HG02973 (cell line): ENCODE results near the gene TRIM65.
"Not testable (repeated sequence)": the region's sequence is repeated elsewhere in the genome, so short reads cannot be mapped to it uniquely, and the experiment has no call there.

ENCODE experiments used
- ATAC-seq: cut with Tn5 transposase; IDR thresholded peaks from one replicate; pipeline ENCODE4 v1.9.1; 2021; ENCODE audit warnings: moderate library complexity; ENCODE audit not compliant: unreplicated experiment

TRIM65 gene

DNA sequence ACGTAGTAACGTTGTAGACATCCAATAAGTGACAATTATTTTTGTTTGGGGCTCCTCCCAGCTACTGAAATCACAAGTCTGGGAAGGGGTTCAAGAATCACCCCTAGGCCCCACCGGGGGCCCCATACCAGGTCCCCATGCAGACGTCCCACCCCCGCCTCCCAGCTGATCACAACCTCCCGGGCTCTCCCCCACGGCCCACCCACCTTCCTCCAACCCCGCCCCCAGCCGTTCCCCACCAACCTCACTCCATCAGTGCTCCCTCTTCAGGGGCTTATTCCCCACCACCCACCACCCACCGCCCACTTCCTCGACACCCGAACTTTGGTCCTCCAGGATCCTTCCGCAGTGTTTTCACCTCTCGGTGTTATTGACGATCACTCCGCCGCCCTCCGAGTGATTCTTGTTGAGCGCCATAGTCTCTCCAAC is 41.9 kb downstream of the TRIM65 start:
- no peak for ATAC-seq

DNA sequence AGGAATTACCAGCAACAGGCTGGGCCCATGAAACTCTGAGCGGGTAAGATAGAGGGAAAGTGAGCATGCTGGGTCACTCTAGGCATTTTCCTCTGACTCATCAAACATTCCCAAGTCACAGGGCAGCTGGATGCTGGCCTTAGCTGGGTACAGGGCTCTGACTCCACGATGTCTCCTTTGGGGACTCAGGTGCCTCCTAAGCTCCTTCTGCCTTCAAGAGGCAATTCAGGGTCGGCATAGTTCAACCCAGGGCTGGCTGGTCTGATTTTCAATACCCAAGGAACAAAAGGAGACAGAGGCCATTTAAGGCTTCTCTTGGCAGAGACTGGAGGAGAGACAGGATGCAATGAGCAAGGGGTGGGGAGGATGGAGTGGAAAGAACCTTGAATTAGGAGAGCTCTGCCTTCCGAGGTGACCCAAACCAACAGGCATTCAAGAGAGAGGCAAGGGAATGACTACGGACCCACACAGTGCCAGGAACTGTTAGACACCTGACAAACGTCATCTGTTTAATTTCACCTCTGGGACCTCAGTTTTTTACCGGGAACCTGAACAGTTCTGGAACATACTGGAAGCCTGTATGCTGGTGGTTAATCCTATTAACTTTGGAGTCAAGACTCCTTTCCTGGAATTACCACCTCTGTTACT is 42.5 kb downstream of the TRIM65 start:
- no peak for ATAC-seq

DNA sequence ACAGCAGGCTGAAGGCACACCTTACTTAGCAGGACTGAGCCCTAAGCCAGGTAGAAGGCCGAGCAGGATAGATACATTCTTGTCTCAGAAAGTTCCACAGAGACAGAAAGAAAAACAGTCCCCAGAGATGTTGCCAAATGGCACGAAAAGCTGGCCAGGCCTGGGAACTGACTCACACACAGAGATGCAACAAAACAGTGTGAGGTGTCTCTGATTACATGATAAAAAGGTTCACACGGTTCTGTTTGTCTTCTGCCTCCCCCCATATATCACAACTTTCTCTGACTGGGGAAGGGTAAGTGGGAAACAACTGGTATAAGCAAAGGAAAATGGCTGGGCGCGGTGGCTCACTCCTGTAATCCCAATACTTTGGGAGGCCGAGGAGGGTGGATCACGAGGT is 43.3 kb downstream of the TRIM65 start:
- ATAC-seq = no peak

DNA sequence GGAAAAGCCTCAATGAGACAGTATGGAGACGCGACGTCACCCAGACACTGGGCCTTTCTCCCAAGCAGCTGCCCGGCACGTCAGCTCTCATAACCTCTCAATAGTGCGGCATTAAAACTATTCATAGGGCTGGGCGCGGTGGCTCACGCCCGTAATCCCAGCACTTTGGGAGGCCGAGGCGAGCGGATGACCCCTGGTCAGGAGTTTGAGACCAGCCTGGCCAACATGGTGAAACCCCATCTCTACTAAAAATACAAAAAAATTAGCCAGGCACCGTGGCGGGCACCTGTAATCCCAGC is 45.1 kb downstream of the TRIM65 start:
- not testable (repeated sequence) for ATAC-seq

DNA sequence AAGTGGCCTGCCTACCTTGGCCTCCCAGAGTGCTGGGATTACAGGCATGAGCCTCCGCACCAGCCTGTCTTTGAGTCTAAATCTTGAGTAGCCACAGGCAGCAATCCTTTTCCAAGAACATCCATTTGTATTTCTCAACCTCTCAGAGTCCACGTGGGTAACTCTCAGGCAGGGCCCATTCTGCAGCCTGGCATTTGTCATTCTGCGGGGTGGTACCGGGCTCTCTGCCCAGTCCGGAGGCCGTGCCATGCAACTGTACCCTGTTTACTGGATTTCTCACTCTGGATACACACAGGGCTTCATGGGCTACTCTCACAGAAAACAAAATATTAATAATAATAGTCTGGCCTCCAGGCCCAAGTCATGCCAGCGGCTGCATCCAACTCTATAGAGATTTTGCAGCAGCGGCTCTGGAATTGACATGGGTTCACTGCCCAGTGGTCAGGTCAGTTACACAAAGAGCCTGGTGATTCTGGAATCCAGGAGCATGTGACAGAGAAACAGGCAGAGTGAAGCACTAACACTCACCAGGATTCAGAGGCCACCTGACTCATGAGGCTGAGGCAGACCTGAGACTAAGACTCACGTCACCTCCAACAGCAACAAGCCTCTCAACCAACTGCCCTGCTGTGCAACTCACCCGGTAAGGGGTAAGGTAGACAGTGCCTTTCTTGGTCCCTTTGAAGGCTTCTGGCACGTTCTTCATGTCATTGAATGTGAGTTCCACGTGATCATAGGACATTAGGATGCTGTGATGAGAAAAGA is 45.6 kb downstream of the TRIM65 start:
- ATAC-seq = no peak

DNA sequence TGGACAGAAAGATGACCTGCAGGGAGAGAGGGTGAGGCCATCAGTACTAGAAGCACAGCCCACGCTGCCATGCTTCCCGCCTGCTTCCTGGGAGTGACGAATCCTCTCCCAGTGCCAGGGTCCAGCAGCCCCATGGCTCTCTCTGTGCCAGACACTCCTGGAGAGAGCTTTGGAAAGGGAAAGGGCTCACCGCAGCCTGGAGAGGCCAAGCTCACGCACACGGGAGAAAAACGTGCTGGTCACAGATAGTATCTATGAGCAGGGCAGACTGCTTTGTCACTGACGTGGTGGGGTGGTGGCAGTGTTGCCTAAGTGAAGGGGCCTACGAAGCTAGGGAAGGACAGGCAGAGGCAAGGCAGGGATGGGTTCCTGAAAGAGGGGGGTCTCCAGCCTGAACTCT is 47.0 kb downstream of the TRIM65 start:
- no peak for ATAC-seq

DNA sequence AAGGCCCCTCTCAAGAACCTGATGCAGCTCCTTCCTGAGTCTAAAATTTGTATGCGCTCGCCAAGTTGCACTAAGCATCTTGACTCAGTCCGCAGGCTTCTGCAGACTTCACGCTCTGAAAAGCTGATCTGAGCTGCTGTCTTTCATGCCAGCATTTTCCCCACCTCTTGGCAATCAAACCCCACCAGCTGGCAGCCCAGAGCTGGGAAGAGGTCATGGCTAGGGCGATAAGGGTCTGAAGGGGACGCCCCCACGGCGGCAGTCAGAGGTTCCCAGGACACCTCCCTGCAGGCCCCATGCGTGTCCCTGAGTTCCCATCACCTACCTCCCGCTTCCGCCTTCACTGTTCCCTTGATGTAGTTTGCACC is 47.5 kb downstream of the TRIM65 start:
- ATAC-seq = no peak

DNA sequence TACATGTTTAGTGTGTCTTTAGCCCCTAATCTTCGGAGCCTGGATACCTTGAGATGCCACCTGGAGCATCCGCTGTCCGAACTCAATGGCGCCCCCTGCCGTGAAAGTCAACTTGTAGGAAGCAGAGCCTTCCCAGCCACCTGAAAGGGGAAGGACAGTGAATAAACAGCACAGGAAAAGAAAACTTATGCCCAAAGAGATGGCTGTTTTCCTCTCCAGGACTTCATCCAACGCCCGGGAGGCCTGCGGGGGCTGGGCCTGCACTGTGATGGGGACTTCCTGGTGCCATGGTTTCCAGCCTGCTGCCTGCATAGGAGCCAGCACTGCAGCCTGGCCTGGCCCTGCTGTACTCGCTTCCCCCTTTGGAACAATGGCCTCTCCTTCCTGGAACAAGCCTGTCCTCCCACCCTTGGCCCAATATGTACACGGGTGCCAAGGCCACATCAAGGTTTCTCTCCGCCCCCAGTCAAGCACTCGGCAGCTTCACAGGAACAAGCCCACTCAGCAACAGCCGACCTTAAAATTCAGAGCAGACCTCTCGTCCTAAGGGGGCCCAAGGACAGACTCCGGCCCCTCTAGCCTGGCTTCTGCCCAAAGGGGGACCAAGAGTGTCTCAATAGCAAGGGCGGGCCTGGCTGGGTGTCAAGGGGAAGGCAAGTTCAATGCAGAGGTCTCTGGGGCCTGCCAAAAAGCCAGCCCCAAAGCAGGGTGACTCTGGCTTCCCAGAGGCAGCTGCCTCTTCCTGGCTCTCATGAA is 48.0 kb downstream of the TRIM65 start:
- no peak for ATAC-seq

DNA sequence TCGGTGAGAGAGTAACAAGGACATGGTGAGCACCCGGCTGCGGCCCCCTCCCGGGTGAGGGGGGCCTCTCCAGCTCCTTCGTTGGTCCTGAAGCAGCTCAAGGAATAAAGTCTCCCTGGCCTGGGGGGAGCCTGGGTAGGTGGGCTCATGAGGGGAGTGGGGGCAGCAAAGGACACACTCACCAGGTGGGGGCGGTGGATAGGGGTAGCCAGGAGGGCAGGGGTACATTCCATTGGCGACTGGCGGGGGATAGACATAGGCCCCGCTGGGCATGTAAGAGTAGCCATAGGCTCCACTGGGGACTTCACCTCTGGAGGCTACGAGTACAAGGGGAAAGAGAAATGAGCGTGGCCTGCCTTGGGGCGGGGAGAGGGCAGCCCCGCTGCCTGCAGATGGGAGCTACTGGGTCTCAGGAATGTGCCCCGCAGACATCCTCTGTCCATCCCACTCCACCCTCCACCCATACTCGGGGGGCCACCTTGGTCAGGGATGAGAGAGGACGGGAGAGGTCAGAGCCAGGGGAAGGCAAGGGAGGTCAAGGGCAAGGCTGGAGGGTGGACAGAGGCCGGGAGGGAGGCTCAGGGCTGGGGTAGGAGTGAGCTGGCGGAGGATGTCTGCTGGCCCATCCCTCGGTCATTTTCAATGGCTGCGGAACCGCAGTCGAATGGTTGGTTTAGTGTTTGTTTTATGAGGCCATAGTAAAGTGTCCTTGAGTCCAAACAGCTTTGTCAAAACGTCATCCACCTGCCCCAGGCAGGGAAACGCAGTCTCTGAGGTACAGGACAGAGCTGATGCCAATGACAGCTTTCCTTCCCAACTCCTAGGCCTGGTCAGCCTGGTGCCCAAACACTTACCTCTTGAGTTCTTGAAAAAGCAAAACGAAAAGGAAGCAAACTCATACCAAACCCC is 48.9 kb downstream of the TRIM65 start:
- no peak for ATAC-seq

DNA sequence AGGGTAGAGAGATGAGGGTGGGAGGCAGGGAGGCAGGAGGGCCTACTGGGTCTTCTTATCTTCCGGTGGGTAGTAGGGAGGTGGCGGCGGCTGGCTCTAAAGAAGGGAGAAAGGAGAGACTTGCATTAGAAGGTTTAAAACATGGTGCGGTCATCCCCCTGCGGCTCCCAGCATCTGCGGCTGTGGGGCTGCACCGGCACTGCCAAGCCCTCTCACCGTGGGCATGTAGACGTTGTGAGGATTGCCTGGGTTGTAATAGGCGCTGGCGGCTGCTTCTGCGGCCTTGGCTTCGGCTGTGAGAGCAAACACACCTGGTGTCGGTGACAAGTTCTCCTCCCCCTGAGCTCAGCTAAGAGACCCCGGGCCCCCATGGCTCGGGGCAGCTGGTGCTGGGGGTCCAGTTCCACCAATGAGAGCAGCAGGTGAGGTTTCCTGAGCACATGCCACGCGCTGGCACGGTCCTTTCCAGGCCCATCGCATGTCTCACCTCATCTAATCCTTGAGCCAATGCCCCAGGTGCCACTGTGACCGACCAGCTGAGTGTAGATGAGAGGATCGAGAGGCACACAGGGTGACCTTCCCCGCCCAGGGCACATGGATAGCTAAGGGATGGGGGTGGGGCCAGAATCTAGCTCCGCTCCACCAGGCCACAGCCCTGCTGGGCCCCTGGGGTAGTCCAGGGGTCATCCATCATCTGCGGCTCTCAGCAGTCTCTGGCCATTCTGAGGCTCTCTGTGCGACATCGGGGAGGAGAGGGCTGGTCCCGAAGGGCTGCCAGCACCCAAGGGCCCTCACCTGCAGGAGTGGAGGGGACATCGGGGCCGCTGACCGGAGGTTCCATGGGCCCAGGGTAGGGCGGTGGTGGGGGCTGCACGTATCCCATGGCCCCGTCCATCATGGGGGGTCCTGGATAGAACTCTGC is 49.8 kb downstream of the TRIM65 start:
- no peak for ATAC-seq

DNA sequence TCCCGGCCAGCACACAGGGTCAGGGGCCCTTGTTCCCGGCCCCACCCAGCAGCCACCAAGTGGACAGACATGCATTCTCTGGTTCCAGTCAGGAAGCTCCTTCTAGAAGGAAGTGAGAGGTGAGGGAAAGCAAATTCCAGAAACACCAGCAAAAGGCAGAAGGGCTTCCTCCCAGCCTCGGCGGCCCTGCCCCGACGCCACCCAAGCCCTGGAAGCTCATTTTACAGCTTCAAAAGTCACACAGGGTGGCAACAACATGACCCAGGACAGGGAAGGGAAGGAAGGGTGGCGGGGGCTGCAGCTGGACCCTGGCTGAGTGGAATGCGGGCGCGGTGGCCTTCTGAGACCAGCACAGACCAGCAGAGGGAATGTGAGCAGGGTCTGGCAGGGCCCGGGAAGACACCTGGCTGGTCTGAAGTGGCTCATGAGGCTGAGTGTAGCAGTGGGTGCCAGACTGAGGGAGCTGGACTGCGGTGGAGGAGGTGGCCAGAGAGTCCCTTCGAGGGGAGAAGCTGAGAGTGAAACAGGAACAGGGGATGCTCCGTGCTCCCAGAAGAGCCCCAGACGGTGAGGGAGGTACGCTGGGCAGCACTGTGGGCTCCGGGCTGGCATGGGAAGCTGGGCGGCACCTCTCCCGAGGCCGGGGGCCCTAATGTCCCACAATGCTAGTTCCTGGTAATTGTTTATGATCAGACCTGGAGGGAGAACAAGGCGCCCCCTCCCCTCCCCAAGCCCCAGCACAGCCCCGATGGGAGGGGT is 50.6 kb downstream of the TRIM65 start:
- no peak for ATAC-seq

DNA sequence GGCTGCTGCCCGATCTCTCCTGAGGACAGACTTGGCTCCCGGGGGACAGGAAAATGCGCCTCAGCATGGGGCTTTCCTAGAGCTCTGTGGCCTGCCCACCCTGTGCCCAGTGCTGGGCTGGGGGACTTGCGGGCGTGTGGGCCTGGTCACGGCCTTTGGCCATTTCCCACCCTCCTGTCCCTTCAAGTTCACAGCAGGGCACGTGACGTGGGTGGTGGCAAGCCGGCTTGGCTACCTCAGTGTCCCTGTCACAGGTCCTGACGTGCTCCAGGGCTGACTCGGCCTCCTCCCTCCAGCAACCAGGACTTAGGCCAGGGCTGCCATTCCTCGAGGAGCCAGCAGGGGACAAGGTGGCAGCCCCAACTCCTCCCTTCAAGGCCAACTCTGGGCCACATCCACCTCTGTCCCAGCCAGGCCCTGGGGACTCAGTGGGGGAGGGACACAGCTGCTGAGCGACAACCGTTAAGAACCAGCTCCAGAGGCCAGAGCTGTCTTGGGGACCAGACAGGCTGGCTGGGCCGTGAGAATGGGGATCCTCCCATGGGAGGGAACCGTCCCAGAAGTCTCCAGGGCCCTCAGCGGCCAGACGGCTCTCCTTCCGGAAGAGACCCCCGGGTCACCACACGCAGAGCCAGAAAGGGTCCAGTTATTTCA is 51.6 kb downstream of the TRIM65 start:
- peak; percentile 65 for ATAC-seq

DNA sequence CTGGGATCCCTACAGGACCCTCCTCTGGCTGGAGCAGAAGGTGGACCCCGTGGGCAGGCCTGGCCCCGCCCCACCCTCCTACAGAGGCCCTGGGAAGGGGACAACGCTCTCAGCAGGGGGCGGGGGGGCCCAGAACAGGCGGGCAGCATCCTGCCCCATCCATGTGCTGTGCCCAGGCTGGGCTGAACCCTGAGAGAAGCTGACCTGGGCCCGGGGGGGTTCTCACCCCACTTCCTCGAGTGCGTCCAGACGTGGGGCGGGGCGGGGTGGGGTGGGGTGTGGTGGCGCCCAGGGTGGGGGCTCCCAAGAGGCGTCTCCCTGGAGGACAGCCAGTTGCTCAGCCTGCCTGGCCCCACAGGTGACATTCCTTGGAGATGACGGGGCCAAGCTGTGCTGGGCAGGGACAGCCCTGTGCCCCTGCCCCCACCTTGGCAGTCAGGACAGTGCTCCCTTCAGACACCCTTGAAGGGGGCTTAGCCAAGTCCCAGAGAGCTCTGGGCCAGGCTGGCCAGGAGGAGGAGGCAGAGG is 52.2 kb downstream of the TRIM65 start:
- ATAC-seq = no peak

DNA sequence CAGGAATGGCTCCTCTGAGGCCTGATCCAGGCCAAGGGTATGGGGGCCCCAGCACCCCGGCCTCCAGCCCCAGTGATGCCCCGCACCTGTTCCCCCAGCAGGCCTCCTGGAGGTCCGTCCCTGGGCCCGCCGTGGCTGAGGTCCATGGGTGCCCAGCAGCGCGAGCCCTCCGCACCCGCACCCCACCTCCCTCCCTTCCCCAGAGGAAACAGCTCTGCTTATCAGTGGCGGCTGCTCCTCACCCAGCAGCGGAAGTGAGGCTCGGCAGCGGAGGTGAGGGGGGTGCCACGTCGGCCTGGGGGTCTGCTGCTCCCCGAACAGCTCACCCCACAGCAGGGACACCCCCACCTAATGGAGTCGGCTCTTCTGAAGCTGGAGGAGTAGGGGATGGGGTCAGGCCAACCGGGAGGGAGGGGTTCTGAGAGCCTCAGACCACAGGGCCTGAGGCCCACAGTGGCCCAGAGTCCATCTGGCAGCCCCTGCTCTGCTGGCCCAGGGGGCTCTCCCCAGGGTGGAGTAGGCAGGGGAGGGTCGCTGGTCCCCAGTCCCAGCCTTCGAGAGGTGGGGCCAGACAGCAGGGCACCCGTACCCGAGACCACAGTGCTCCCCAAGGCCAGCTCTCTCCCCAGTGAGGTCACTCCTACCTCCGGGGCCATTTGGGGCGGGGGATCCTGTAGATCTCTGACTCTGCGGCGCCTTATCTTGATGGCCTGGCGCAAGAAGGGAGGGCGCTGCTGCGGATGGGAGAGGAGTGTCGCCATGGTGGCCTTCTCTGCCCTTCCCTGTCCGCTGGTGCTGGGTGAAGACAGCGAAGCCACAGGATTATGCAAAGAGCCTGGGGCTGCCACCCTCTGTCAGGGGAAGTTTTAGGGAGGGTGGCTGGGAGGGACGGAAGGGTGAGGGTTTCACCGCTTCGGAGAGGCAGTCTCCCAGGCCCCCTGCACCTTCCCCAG is 52.9 kb downstream of the TRIM65 start, which contains the start of gene UNC13D:
Gene UNC13D (minus strand): TSS at position 828 of the 953 bp plus-strand sequence. CDS start 67 bp downstream, at position 761.
- no peak for ATAC-seq

DNA sequence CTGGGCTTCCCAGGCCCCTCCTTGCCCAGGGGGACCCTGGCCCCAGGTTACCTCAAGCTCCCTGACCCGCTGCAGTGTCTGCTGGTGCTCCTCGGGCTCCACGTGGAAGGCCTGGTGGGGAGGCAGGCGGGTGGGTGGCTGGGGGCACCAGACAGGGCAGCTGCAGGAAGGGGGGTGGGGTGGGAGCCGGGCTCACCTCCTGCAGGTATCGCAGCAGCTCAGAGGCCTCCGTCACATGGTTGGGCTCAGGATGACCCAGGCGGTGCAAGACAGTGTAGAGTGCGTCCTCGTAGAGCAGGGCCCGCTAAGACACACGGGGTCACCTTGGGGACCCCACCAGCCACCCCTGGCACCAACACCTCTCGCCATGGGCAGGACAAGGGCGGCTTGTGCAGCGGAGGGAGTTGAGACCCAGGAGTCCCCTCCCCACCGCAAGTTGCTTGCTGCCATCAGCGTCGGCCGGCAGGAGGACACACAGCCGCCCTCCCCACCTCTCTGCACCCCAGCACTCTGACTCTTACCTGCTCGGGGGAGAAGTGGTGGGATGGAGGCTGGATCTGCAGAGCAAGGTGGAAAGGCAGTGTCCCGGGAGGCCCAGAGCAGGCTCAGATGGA is 53.7 kb downstream of the TRIM65 start:
- ATAC-seq = no peak

DNA sequence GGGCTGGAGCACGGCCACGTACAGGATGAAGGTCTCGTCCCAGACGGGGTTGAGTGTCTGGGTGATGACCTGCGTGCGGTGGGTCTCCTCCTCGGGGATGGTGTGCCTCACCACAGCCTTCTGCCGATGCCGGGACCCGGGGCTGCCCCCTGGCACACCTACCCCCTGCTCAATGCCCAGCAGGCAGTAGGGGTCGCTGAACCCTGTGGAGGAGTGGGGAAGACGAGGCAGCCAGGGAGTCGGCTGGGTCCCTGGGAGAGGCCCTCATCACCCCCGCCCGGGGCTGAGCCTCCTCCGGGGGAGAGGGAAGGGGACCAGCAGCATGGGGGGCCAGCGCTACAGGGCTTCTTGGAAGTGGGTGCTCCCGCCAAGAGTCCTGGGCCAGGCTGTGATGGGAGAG is 54.3 kb downstream of the TRIM65 start:
- no peak for ATAC-seq

DNA sequence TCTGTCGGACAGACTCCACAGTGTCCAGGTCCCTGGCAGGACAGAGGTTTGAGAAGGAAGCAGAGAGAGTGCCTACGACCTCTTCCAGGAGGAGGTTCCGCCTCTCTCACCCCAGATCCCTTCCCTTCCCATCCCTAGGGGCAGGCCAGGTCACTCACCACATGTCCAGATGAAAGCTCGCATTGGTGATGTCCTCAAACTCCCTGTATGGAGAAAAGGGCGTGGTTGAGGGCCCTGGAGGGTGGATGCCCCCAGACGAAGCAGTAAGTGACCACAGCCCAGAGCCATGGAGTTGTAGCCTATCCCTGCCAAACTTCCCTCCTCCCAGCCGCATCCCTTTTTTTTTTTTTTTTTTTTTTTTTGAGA is 56.0 kb downstream of the TRIM65 start:
- ATAC-seq = no peak
